GM19043 (cell line): ENCODE data around the gene AGER.
"Not testable (repeated sequence)": the region's sequence is repeated elsewhere in the genome, so short reads cannot be mapped to it uniquely, and the experiment has no call there.

Experiments used
- ATAC-seq: cut with Tn5 transposase; IDR thresholded peaks from one replicate; pipeline ENCODE4 v1.9.1; 2021; ENCODE audit warnings: low read depth; ENCODE audit not compliant: unreplicated experiment

Gene AGER

GRCh38 chr6:32187725-32188380, 3.8 kb upstream of the AGER start:
- ATAC-seq = not testable (repeated sequence)

- ATAC-seq = no peak
Measured at GRCh38 chr6:32187009-32187709, 3.1 kb upstream of the AGER start.

GRCh38 chr6:32186151-32186840, 2.2 kb upstream of the AGER start:
- not testable (repeated sequence) for ATAC-seq

- ATAC-seq = not testable (repeated sequence)
Measured at GRCh38 chr6:32185681-32186131, 1.7 kb upstream of the AGER start.

- ATAC-seq = no peak
Measured at GRCh38 chr6:32183483-32184083, 470 bp downstream of the AGER start.

- ATAC-seq = no peak
Measured at GRCh38 chr6:32183030-32183429, 1.0 kb downstream of the AGER start.

- ATAC-seq = no peak
Measured at GRCh38 chr6:32182555-32182981, 1.5 kb downstream of the AGER start.

- ATAC-seq = no peak
Measured at GRCh38 chr6:32181915-32182529, 2.0 kb downstream of the AGER start.

- ATAC-seq = no peak
Measured at GRCh38 chr6:32181148-32181702, 2.8 kb downstream of the AGER start.

- ATAC-seq = no peak
Measured at GRCh38 chr6:32179766-32180405, 4.2 kb downstream of the AGER start.

- no peak for ATAC-seq
Measured at GRCh38 chr6:32178547-32179440, 5.3 kb downstream of the AGER start.

GRCh38 chr6:32177788-32178546, 6.1 kb downstream of the AGER start, which contains the start of gene RNF5:
Gene RNF5 (plus strand): TSS chr6:32178405. CDS start chr6:32178512, 107 bp downstream.
- ATAC-seq = peak; percentile 72

- no peak for ATAC-seq
Measured at GRCh38 chr6:32177183-32177787, 6.8 kb downstream of the AGER start.

GRCh38 chr6:32176476-32177182, 7.4 kb downstream of the AGER start:
- no peak for ATAC-seq

- ATAC-seq = peak; percentile 31
Measured at GRCh38 chr6:32175711-32176475, 8.2 kb downstream of the AGER start, which contains the start of gene AGPAT1. Gene AGPAT1 (minus strand): TSS chr6:32176084. CDS start chr6:32171496, 4,588 bp downstream.

GRCh38 chr6:32175322-32175710, 8.7 kb downstream of the AGER start:
- ATAC-seq = no peak
